Uterus (tissue), 2 donors: ENCODE measurements around the gene SHC1.

Experiments used
- CTCF ChIP-seq, 4 experiments: fragments of 200-600 bp in 2 of 4; fragments of 450-650 bp in 2 of 4; sonication (generic) in 2 of 4; IDR thresholded peaks; one replicate each; pipeline ENCODE4 v1.5.1; 2016 to 2019; ENCODE audit warnings: antibody characterized with exemption in 4 of 4, mild to moderate bottlenecking in 2 of 4, moderate library complexity in 1 of 4
- POLR2A ChIP-seq, 2 donors: fragments of 450-650 bp; IDR thresholded peaks; one replicate each; pipeline ENCODE4 v1.6.1; 2016; ENCODE audit warnings: antibody characterized with exemption in 2 of 2, mild to moderate bottlenecking in 1 of 2, moderate library complexity in 1 of 2

- no peak for TF ChIP-seq CTCF (IDR thresholded peaks at IDR 0.05)
- no peak for TF ChIP-seq POLR2A (IDR thresholded peaks at IDR 0.05)
Observed at GRCh38 chr1:154952664-154953063, 17.9 kb downstream of the SHC1 start.
